A549 (cell line): ENCODE results near the gene VOPP1. TPM values are rescaled to one million over a fixed set of nuclear protein-coding genes. Genes with fewer than 3 reads are reported as not detected.

ENCODE experiments used
- ATAC-seq, 2 experiments: fragments of 200-7000 bp in 1 of 2; fragments of >200 bp in 1 of 2; cut with Nextera tagmentation in 1 of 2; cut with Tn5 transposase in 1 of 2; 3 replicates each; pipeline versions ENCODE4 v1.8.0 to v1.9.1; 2018 to 2020; ENCODE audit warnings: mild to moderate bottlenecking in 1 of 2, moderate library complexity in 1 of 2
- CTCF ChIA-PET: fragments of 300-600 bp; sonication (Branson Sonifier 250); formaldehyde crosslinking; extraction: SDS; loops from one replicate; lab custom pipeline; 2021; ENCODE audit warnings: antibody characterized with exemption, inconsistent platforms; lab: Yijun Ruan, JAX
- POLR2A ChIA-PET: fragments of 350-600 bp; formaldehyde crosslinking; extraction: SDS; loops from one replicate; lab custom pipeline; 2021; ENCODE audit warnings: antibody characterized with exemption, inconsistent platforms; lab: Yijun Ruan, JAX
- DNase-seq, 2 experiments: peaks; one replicate each; pipeline versions ENCODE4 v3.0.0 to v3.0.0-alpha.2; 2011 to 2016; ENCODE audit warnings: low read depth in 1 of 2, low spot score in 1 of 2
- FAIRE-seq: peaks from 2 replicates; lab custom pipeline; 2011; peaks lifted over from hg19 to GRCh38; lab: Jason Lieb, UNC
- H3K27ac ChIP-seq, 2 experiments: fragments of >200 bp; sonication (Bioruptor Twin); formaldehyde crosslinking; 3 replicates each; pipeline ENCODE4 v1.5.1; 2016 to 2017
- H3K4me1 ChIP-seq: fragments of >200 bp; sonication (Bioruptor Twin); formaldehyde crosslinking; 3 replicates; pipeline ENCODE4 v1.6.1; 2016
- H3K4me2 ChIP-seq: fragments of >200 bp; sonication (Bioruptor Twin); formaldehyde crosslinking; 3 replicates; pipeline ENCODE4 v1.6.1; 2016
- H3K4me3 ChIP-seq: fragments of >200 bp; sonication (Bioruptor Twin); formaldehyde crosslinking; 3 replicates; pipeline ENCODE4 v1.5.1; 2016
- H3K9me3 ChIP-seq: fragments of >200 bp; sonication (Bioruptor Twin); formaldehyde crosslinking; 3 replicates; pipeline ENCODE4 v1.6.1; 2016
- BCL3 ChIP-seq: fragments of >200 bp; sonication (Bioruptor Twin); formaldehyde crosslinking; IDR thresholded peaks from 3 replicates; pipeline ENCODE4 v1.6.1; 2016
- CBX8 ChIP-seq: fragments of 200-600 bp; sonication (generic); IDR thresholded peaks from 2 replicates; pipeline ENCODE4 v1.6.1; 2016
- CTCF ChIP-seq: fragments of >200 bp; sonication (Bioruptor Twin); formaldehyde crosslinking; IDR thresholded peaks from 3 replicates; pipeline ENCODE4 v1.5.1; 2016
- E2F6 ChIP-seq: IDR thresholded peaks from 2 replicates; pipeline ENCODE4 v1.6.1; 2012; ENCODE audit warnings: low read depth, borderline replicate concordance
- EP300 ChIP-seq, 2 experiments: fragments of >200 bp; sonication (Bioruptor Twin); formaldehyde crosslinking; IDR thresholded peaks; 2 replicates in 1 of 2; 3 replicates in 1 of 2; pipeline ENCODE4 v1.6.1; 2016 to 2017
- FOSB ChIP-seq: fragments of 250-450 bp; sonication (Bioruptor Pico); IDR thresholded peaks from 2 replicates; pipeline ENCODE4 v1.5.0; 2020; ENCODE audit warnings: mild to moderate bottlenecking, moderate library complexity
- HOXA7 ChIP-seq: fragments of 250-450 bp; sonication (Bioruptor Pico); IDR thresholded peaks from 2 replicates; pipeline ENCODE4 v1.5.0; 2020; ENCODE audit warnings: mild to moderate bottlenecking, moderate library complexity
- HOXB13 ChIP-seq: fragments of 250-450 bp; sonication (Bioruptor Pico); IDR thresholded peaks from 2 replicates; pipeline ENCODE4 v1.5.0; 2020; ENCODE audit warnings: low read depth, mild to moderate bottlenecking, moderate library complexity
- KDM1A ChIP-seq: fragments of 200-600 bp; sonication (generic); IDR thresholded peaks from 2 replicates; pipeline ENCODE4 v1.6.1; 2016; ENCODE audit warnings: low read depth, mild to moderate bottlenecking
- MAX ChIP-seq: IDR thresholded peaks from 2 replicates; pipeline ENCODE4 v1.6.1; 2012
- MAZ ChIP-seq: fragments of 150-350 bp; IDR thresholded peaks from 2 replicates; pipeline ENCODE4 v1.6.1; 2014; ENCODE audit warnings: antibody characterized with exemption, low read depth, low read length, borderline replicate concordance
- MYC ChIP-seq: IDR thresholded peaks from 2 replicates; pipeline ENCODE4 v1.6.1; 2012; ENCODE audit warnings: mild to moderate bottlenecking, inconsistent platforms, low read length, improper control_type of control experiment, borderline replicate concordance
- PBX3 ChIP-seq: IDR thresholded peaks from 2 replicates; pipeline ENCODE4 v1.6.1; 2012
- POLR2AphosphoS2 ChIP-seq: conservative IDR thresholded peaks from 2 replicates; pipeline ENCODE4 v1.6.1; 2012; ENCODE audit warnings: low read length, improper control_type of control experiment, inconsistent platforms
- SREBF2 ChIP-seq: fragments of 450-650 bp; IDR thresholded peaks from 2 replicates; pipeline ENCODE4 v1.6.1; 2014; ENCODE audit warnings: mild to moderate bottlenecking, moderate library complexity
- TFCP2L1 ChIP-seq: fragments of 250-450 bp; sonication (Bioruptor Pico); IDR thresholded peaks from 2 replicates; pipeline ENCODE4 v1.5.0; 2021; ENCODE audit warnings: mild to moderate bottlenecking
- USF2 ChIP-seq: fragments of 450-650 bp; IDR thresholded peaks from 2 replicates; pipeline ENCODE4 v1.6.1; 2014; ENCODE audit warnings: antibody characterized with exemption
- ZFP36 ChIP-seq: fragments of 450-650 bp; IDR thresholded peaks from 2 replicates; pipeline ENCODE4 v1.6.1; 2014; ENCODE audit warnings: borderline replicate concordance; ENCODE audit not compliant: partially characterized antibody
- ZSCAN20 ChIP-seq: fragments of 250-450 bp; sonication (Bioruptor Pico); IDR thresholded peaks from 2 replicates; pipeline ENCODE4 v1.8.0; 2022; ENCODE audit warnings: mild to moderate bottlenecking, moderate library complexity
- WGBS: methylation state at CpG from one replicate; pipeline ENCODE4 v1.1.6; 2017; ENCODE audit errors: missing lambda C conversion rate; 5-methylcytosine and 5-hydroxymethylcytosine counted together
- polyA plus RNA-seq, 4 experiments: library from polyadenylated mRNA; depleted of rRNA in 3 of 4; stranded (reverse); fragments of >200 nt; fragmentation: RNase III in 1 of 4; extraction: RNeasy Plus Mini Kit Qiagen cat#74134 plus additional on column Dnase treatment in 1 of 4; gene quantifications; 2 replicates in 3 of 4; 3 replicates in 1 of 4; pipeline ENCODE4 v1.2.3, GENCODE V29; 2011 to 2017

The VOPP1 gene
- polyA plus RNA-seq, 2 of the 4 experiments (the other 2 are of a cell fraction) = 68.1 to 73.4 TPM

GRCh38 chr7:55532150-55532917 is 40.0 kb downstream of the VOPP1 start:
- Histone ChIP-seq H3K4me2 (peak overlapping the region; percentile 42), H3K27ac (no peak overlapping the region; a peak in 1 of 6 replicates), H3K9me3 (no peaks in the 10 kb centered on the region), H3K4me3 (no peak overlapping the region), H3K4me1 (peaks cover 39% of the 10 kb centered on the region)
- DNase-seq (no peak), ATAC-seq (no peak), FAIRE-seq (no peak)
- TF ChIP-seq EP300 (IDR thresholded peaks at IDR 0.05) (no peak), HOXA7 (CRISPR knock-in tag) (no peak), MAZ (no peak), PBX3 (no peak), E2F6 (no peak), CBX8 (no peak), POLR2AphosphoS2 (no peak), HOXB13 (CRISPR knock-in tag) (no peak), KDM1A (no peak), BCL3 (no peak), MYC (no peak), TFCP2L1 (no peak), ZFP36 (no peak), FOSB (no peak), USF2 (no peak), CTCF (no peak), SREBF2 (no peak), MAX (no peak)
- WGBS = 87% methylated on average over 8 of the region's 8 CpGs
- ChIA-PET POLR2A (interaction anchor here (1.2 kb wide), 1 partner anchor 28 kb away, joined by 3 read pairs; no protein-coding TSS in a partner anchor), CTCF (interaction anchor here (0.9 to 1.3 kb wide), 3 partner anchors 8 to 32 kb away, joined by 3 to 5 read pairs (median 3); no protein-coding TSS in a partner anchor)

GRCh38 chr7:55531536-55531935 is 40.8 kb downstream of the VOPP1 start:
- CTCF ChIA-PET = interaction anchor here (0.9 kb wide), 1 partner anchor 16 kb away, joined by 3 read pairs; no protein-coding TSS in a partner anchor
- POLR2A ChIA-PET = no interaction called here
- H3K9me3 ChIP-seq = no peaks in the 10 kb centered on the region
- DNase-seq = no peak
- 0 out of 3 replicates have a peak overlapping the region, but pooled peaks have one; percentile 42 for H3K4me2 ChIP-seq
- no peak overlapping the region for H3K4me3 ChIP-seq
- WGBS = 96% methylated on average over 5 of the region's 5 CpGs
- no peak overlapping the region for H3K27ac ChIP-seq
- no peak for FAIRE-seq
- peaks cover 39% of the 10 kb centered on the region for H3K4me1 ChIP-seq
- TF ChIP-seq ZSCAN20 (CRISPR knock-in tag) (no peak), KDM1A (no peak)
- TF ChIP-seq, all 56 proteins: peak for 0
- no peak for ATAC-seq
